ENCODE measurements around the gene SLC25A11. TPM values are rescaled to one million over a fixed set of nuclear protein-coding genes. Genes with fewer than 3 reads are reported as not detected.

Gene SLC25A11
- total RNA-seq, 2 experiments from 2014 or later = 80.9 to 89.3 TPM

- H3K36me3 Mint-ChIP-seq = peaks cover 30% of the 10 kb centered on the region
Observed at GRCh38 chr17:4969551-4970173, 29.8 kb upstream of the SLC25A11 start.

GRCh38 chr17:4969047-4969550 lies 29.3 kb upstream of the SLC25A11 start:
- Mint-ChIP-seq H3K4me3 (no peak overlapping the region), H3K36me3 (peaks cover 25% of the 10 kb centered on the region), H3K4me1 (peaks cover 37% of the 10 kb centered on the region), H3K27ac (no peak overlapping the region), H3K9me3 (peaks cover 1% of the 10 kb centered on the region), H3K27me3 (peaks cover 8% of the 10 kb centered on the region)
- peak; percentile 68 for DNase-seq

More at GRCh38 chr17:4969551-4970173, 29.8 kb upstream of the SLC25A11 start:
- Mint-ChIP-seq H3K27ac (no peak overlapping the region), H3K9me3 (peaks cover 1% of the 10 kb centered on the region), H3K4me1 (peaks cover 36% of the 10 kb centered on the region), H3K27me3 (peaks cover 8% of the 10 kb centered on the region), H3K4me3 (no peak overlapping the region)
- peak; percentile 64 for DNase-seq

- Mint-ChIP-seq H3K27ac (no peak overlapping the region), H3K27me3 (peaks cover 8% of the 10 kb centered on the region), H3K4me1 (peaks cover 35% of the 10 kb centered on the region), H3K36me3 (peaks cover 21% of the 10 kb centered on the region), H3K9me3 (peaks cover 1% of the 10 kb centered on the region), H3K4me3 (no peak overlapping the region)
- peak; percentile 54 for DNase-seq
Observed at GRCh38 chr17:4968486-4969046, 28.7 kb upstream of the SLC25A11 start.

GRCh38 chr17:4967539-4968485 lies 28.0 kb upstream of the SLC25A11 start, which contains the start of gene SPAG7:
SPAG7 (minus strand) TSS chr17:4967817; CDS start chr17:4967804, 13 bp downstream.
- Mint-ChIP-seq H3K4me1 (peaks cover 35% of the 10 kb centered on the region), H3K4me3 (no peak within 1 kb of the TSS), H3K27ac (no peak within 1 kb of the TSS), H3K9me3 (peaks cover 1% of the 10 kb centered on the region), H3K36me3 (peaks cover 20% of the 10 kb centered on the region), H3K27me3 (peaks cover 8% of the 10 kb centered on the region)
- DNase-seq = peak; percentile 94

- Mint-ChIP-seq H3K27me3 (peaks cover 8% of the 10 kb centered on the region), H3K4me1 (peaks cover 35% of the 10 kb centered on the region), H3K9me3 (peaks cover 1% of the 10 kb centered on the region), H3K4me3 (no peak overlapping the region), H3K27ac (no peak overlapping the region), H3K36me3 (peaks cover 18% of the 10 kb centered on the region)
- DNase-seq = peak; percentile 94
Observed at GRCh38 chr17:4966844-4967538, 27.1 kb upstream of the SLC25A11 start.

- Mint-ChIP-seq H3K9me3 (peaks cover 1% of the 10 kb centered on the region), H3K27ac (peak overlapping the region; percentile 42), H3K36me3 (peaks cover 18% of the 10 kb centered on the region), H3K4me3 (peak overlapping the region; percentile 40), H3K4me1 (peaks cover 26% of the 10 kb centered on the region), H3K27me3 (peaks cover 8% of the 10 kb centered on the region)
- no peak for DNase-seq
Observed at GRCh38 chr17:4965311-4965986, 25.6 kb upstream of the SLC25A11 start.

GRCh38 chr17:4960279-4960922 lies 20.6 kb upstream of the SLC25A11 start:
- H3K4me3 Mint-ChIP-seq = no peak overlapping the region
- peaks cover 6% of the 10 kb centered on the region for H3K4me1 Mint-ChIP-seq
- peaks cover 6% of the 10 kb centered on the region for H3K36me3 Mint-ChIP-seq
- H3K9me3 Mint-ChIP-seq = no peaks in the 10 kb centered on the region
- no peak for DNase-seq
- no peak overlapping the region for H3K27ac Mint-ChIP-seq
- no peaks in the 10 kb centered on the region for H3K27me3 Mint-ChIP-seq

GRCh38 chr17:4959261-4959965 lies 19.6 kb upstream of the SLC25A11 start:
- no peaks in the 10 kb centered on the region for H3K27me3 Mint-ChIP-seq
- DNase-seq = no peak
- peaks cover 6% of the 10 kb centered on the region for H3K4me1 Mint-ChIP-seq
- no peak overlapping the region for H3K4me3 Mint-ChIP-seq
- peaks cover 2% of the 10 kb centered on the region for H3K36me3 Mint-ChIP-seq
- no peaks in the 10 kb centered on the region for H3K9me3 Mint-ChIP-seq
- H3K27ac Mint-ChIP-seq = no peak overlapping the region

- Mint-ChIP-seq H3K36me3 (peaks cover 5% of the 10 kb centered on the region), H3K27ac (no peak overlapping the region), H3K4me3 (no peak overlapping the region), H3K4me1 (peaks cover 7% of the 10 kb centered on the region), H3K9me3 (no peaks in the 10 kb centered on the region), H3K27me3 (no peaks in the 10 kb centered on the region)
- DNase-seq = no peak
Observed at GRCh38 chr17:4958102-4958501, 18.3 kb upstream of the SLC25A11 start.

- Mint-ChIP-seq H3K4me1 (peaks cover 10% of the 10 kb centered on the region), H3K9me3 (no peaks in the 10 kb centered on the region), H3K4me3 (no peak overlapping the region), H3K27ac (no peak overlapping the region), H3K36me3 (peaks cover 5% of the 10 kb centered on the region), H3K27me3 (no peaks in the 10 kb centered on the region)
- peak; percentile 21 for DNase-seq
Observed at GRCh38 chr17:4956493-4957061, 16.7 kb upstream of the SLC25A11 start.

- no peaks in the 10 kb centered on the region for H3K27me3 Mint-ChIP-seq
- H3K36me3 Mint-ChIP-seq = peaks cover 5% of the 10 kb centered on the region
Observed at GRCh38 chr17:4955091-4955490, 15.2 kb upstream of the SLC25A11 start.

GRCh38 chr17:4953451-4953961 lies 13.7 kb upstream of the SLC25A11 start:
- H3K4me3 Mint-ChIP-seq = no peak overlapping the region
- no peak overlapping the region for H3K27ac Mint-ChIP-seq
- H3K27me3 Mint-ChIP-seq = no peaks in the 10 kb centered on the region
- no peaks in the 10 kb centered on the region for H3K9me3 Mint-ChIP-seq
- peaks cover 7% of the 10 kb centered on the region for H3K36me3 Mint-ChIP-seq
- DNase-seq = no peak
- peaks cover 20% of the 10 kb centered on the region for H3K4me1 Mint-ChIP-seq

More at GRCh38 chr17:4955091-4955490, 15.2 kb upstream of the SLC25A11 start:
- no peak overlapping the region for H3K27ac Mint-ChIP-seq
- H3K4me3 Mint-ChIP-seq = no peak overlapping the region
- peaks cover 20% of the 10 kb centered on the region for H3K4me1 Mint-ChIP-seq
- no peak for DNase-seq
- H3K9me3 Mint-ChIP-seq = no peaks in the 10 kb centered on the region

- Mint-ChIP-seq H3K9me3 (no peaks in the 10 kb centered on the region), H3K27ac (peak overlapping the region; percentile 16), H3K4me1 (peaks cover 19% of the 10 kb centered on the region), H3K4me3 (peak overlapping the region; percentile 87), H3K27me3 (peaks cover 3% of the 10 kb centered on the region), H3K36me3 (peaks cover 19% of the 10 kb centered on the region)
- no peak for DNase-seq
Observed at GRCh38 chr17:4951486-4951885, 11.6 kb upstream of the SLC25A11 start.

Measured in activated naive CD8-positive, alpha-beta T cell treated with anti-CD3 and anti-CD28 coated beads for 36 hours (primary cell).